Osteocyte (in vitro differentiated cells): Measurements from ENCODE around the gene NBR1. TPM values are rescaled to one million over a fixed set of nuclear protein-coding genes. Genes with fewer than 3 reads are reported as not detected.
"Not testable (repeated sequence)": the region's sequence is repeated elsewhere in the genome, so short reads cannot be mapped to it uniquely, and the experiment has no call there.

Experiments
- DNase-seq: peaks from one replicate; pipeline ENCODE4 v3.0.0; 2021; ENCODE audit warnings: mixed read lengths; ENCODE audit not compliant: unreplicated experiment; ENCODE audit errors: extremely low spot score
- H3K27ac Mint-ChIP-seq: one replicate; pipeline ENCODE4 v1.8.0; 2021; ENCODE audit warnings: mild to moderate bottlenecking, mixed read lengths; ENCODE audit not compliant: unreplicated experiment
- H3K27me3 Mint-ChIP-seq: one replicate; pipeline ENCODE4 v1.8.0; 2021; ENCODE audit warnings: mixed read lengths; ENCODE audit not compliant: unreplicated experiment
- H3K36me3 Mint-ChIP-seq: one replicate; pipeline ENCODE4 v1.8.0; 2021; ENCODE audit warnings: mixed read lengths; ENCODE audit not compliant: unreplicated experiment
- H3K4me1 Mint-ChIP-seq: one replicate; pipeline ENCODE4 v1.8.0; 2021; ENCODE audit warnings: mixed read lengths; ENCODE audit not compliant: unreplicated experiment
- H3K4me3 Mint-ChIP-seq: one replicate; pipeline ENCODE4 v1.8.0; 2021; ENCODE audit warnings: mild to moderate bottlenecking, moderate library complexity, mixed read lengths; ENCODE audit not compliant: unreplicated experiment
- H3K9me3 Mint-ChIP-seq: one replicate; pipeline ENCODE4 v1.8.0; 2021; ENCODE audit warnings: mixed read lengths; ENCODE audit not compliant: unreplicated experiment
- CTCF ChIP-seq: fragments of 200-600 bp; sonication (generic); IDR thresholded peaks from 2 replicates; pipeline ENCODE4 v1.5.0; 2021; ENCODE audit warnings: antibody characterized with exemption, mild to moderate bottlenecking, moderate library complexity
- total RNA-seq: library from RNA; stranded (reverse); gene quantifications from 2 replicates; pipeline ENCODE4 v1.2.1, GENCODE V29; 2021

The NBR1 gene
- total RNA-seq, 1 donor from 2014 or later = 102 TPM

GRCh38 chr17:43140396-43141332, 30.4 kb upstream of the NBR1 start:
- Mint-ChIP-seq H3K9me3 (no peaks in the 10 kb centered on the region), H3K4me3 (no peak overlapping the region), H3K27me3 (no peaks in the 10 kb centered on the region), H3K4me1 (no peaks in the 10 kb centered on the region), H3K27ac (no peak overlapping the region), H3K36me3 (peaks cover 7% of the 10 kb centered on the region)
- peak; percentile 66 for DNase-seq
- TF ChIP-seq CTCF = no peak

- no peak for DNase-seq
- Mint-ChIP-seq H3K9me3 (no peaks in the 10 kb centered on the region), H3K4me1 (no peaks in the 10 kb centered on the region), H3K27me3 (no peaks in the 10 kb centered on the region), H3K4me3 (no peak overlapping the region), H3K36me3 (peaks cover 5% of the 10 kb centered on the region), H3K27ac (no peak overlapping the region)
- no peak for TF ChIP-seq CTCF
Observed at GRCh38 chr17:43142153-43142552, 28.9 kb upstream of the NBR1 start.

- no peak overlapping the region for H3K27ac Mint-ChIP-seq
- peaks cover 5% of the 10 kb centered on the region for H3K36me3 Mint-ChIP-seq
- H3K4me1 Mint-ChIP-seq = no peaks in the 10 kb centered on the region
- no peak for TF ChIP-seq CTCF
- no peak overlapping the region for H3K4me3 Mint-ChIP-seq
- DNase-seq = no peak
- H3K27me3 Mint-ChIP-seq = no peaks in the 10 kb centered on the region
- no peaks in the 10 kb centered on the region for H3K9me3 Mint-ChIP-seq
Observed at GRCh38 chr17:43143201-43143600, 27.8 kb upstream of the NBR1 start.

- no peak for DNase-seq
- no peaks in the 10 kb centered on the region for H3K27me3 Mint-ChIP-seq
- H3K36me3 Mint-ChIP-seq = peaks cover 5% of the 10 kb centered on the region
- no peak overlapping the region for H3K27ac Mint-ChIP-seq
- no peak for TF ChIP-seq CTCF
- no peak overlapping the region for H3K4me3 Mint-ChIP-seq
- H3K4me1 Mint-ChIP-seq = no peaks in the 10 kb centered on the region
- H3K9me3 Mint-ChIP-seq = no peaks in the 10 kb centered on the region
Observed at GRCh38 chr17:43146649-43147048, 24.4 kb upstream of the NBR1 start.

- Mint-ChIP-seq H3K9me3 (peaks cover 5% of the 10 kb centered on the region), H3K4me1 (no peaks in the 10 kb centered on the region), H3K27ac (no peak overlapping the region), H3K36me3 (peaks cover 9% of the 10 kb centered on the region), H3K27me3 (no peaks in the 10 kb centered on the region), H3K4me3 (no peak overlapping the region)
- no peak for TF ChIP-seq CTCF
- no peak for DNase-seq
Observed at GRCh38 chr17:43151880-43152456, 19.0 kb upstream of the NBR1 start.

GRCh38 chr17:43153197-43153835, 17.7 kb upstream of the NBR1 start:
- H3K4me3 Mint-ChIP-seq, DNase-seq, H3K27ac Mint-ChIP-seq, H3K4me1 Mint-ChIP-seq, H3K27me3 Mint-ChIP-seq, H3K36me3 Mint-ChIP-seq, H3K9me3 Mint-ChIP-seq: not testable (repeated sequence)
